GF-D8 (cell line): ENCODE results near the gene DYRK4.

Experiments
- DNase-seq: peaks from one replicate; lab custom pipeline; 2025; lab: John Stamatoyannopoulos, UW

Gene DYRK4

GRCh38 chr12:4621511-4621910, 59.5 kb downstream of the DYRK4 start:
- no peak for DNase-seq

GRCh38 chr12:4626543-4626942, 64.5 kb downstream of the DYRK4 start:
- no peak for DNase-seq

GRCh38 chr12:4628406-4628805, 66.4 kb downstream of the DYRK4 start:
- no peak for DNase-seq

GRCh38 chr12:4630262-4630661, 68.3 kb downstream of the DYRK4 start:
- DNase-seq: no peak

- DNase-seq: no peak
Observed at GRCh38 chr12:4643747-4644146, 81.7 kb downstream of the DYRK4 start.

GRCh38 chr12:4645023-4645422, 83.0 kb downstream of the DYRK4 start:
- no peak for DNase-seq

GRCh38 chr12:4648104-4648500, 86.1 kb downstream of the DYRK4 start:
- DNase-seq: no peak

GRCh38 chr12:4648501-4649357, 86.7 kb downstream of the DYRK4 start, which contains the start of the genes AKAP3 and NDUFA9:
Gene AKAP3, minus strand, starts transcription at chr12:4649051. Its CDS starts 10,855 bp downstream, at chr12:4638196.
Gene NDUFA9, plus strand, starts transcription at chr12:4649114. Its CDS starts 13 bp downstream, at chr12:4649127.
- DNase-seq: peak; percentile 44

- no peak for DNase-seq
Observed at GRCh38 chr12:4649358-4649661, 87.3 kb downstream of the DYRK4 start.

- peak; percentile 17 for DNase-seq
Observed at GRCh38 chr12:4653257-4653656, 91.2 kb downstream of the DYRK4 start.

GRCh38 chr12:4653691-4654090, 91.7 kb downstream of the DYRK4 start:
- no peak for DNase-seq
